ENCODE data around the gene LRRC3C. TPM values are rescaled to one million over a fixed set of nuclear protein-coding genes. Genes with fewer than 3 reads are reported as not detected.

LRRC3C gene
- total and polyA plus RNA-seq, 9 donors = 0.12 to 0.27 TPM; not detected in 7

GRCh38 chr17:39980351-39981206 lies 53.0 kb downstream of the LRRC3C start, which contains the start of gene PSMD3:
Gene PSMD3, plus strand, starts transcription at chr17:39980807. Its CDS starts 164 bp downstream, at chr17:39980971.
- DNase-seq = peak; percentile 96 to 99 (median 98)
- intact Hi-C loops (cut with DNase I) = no loop called here
- no peaks in the 10 kb centered on the region for H3K27me3 ChIP-seq
- H3K27ac ChIP-seq = peak within 1 kb of the TSS; percentile 42 to 65
- WGBS, 3 donors = 0% methylated on average over 83 to 84 of the region's 84 CpGs
- no peaks in the 10 kb centered on the region for H3K36me3 ChIP-seq
- no peaks in the 10 kb centered on the region for H3K9me3 ChIP-seq
- TF ChIP-seq EP300 (IDR thresholded peaks at IDR 0.05) (no peak), POLR2A (IDR thresholded peaks at IDR 0.05) (peak; percentile 93), CTCF (IDR thresholded peaks at IDR 0.05) (peak; percentile 75 to 96 (median 91))
- H3K4me3 ChIP-seq = peak within 1 kb of the TSS; percentile 80
- H3K4me1 ChIP-seq (ENCODE audit: insufficient read depth) = peaks cover 1% of the 10 kb centered on the region

- intact Hi-C loops (cut with DNase I) = no loop called here
These were observed 53.7 kb downstream of the LRRC3C start for GRCh38 chr17:39981207-39981741.

GRCh38 chr17:39981766-39982375 lies 54.3 kb downstream of the LRRC3C start:
- peaks cover 1% of the 10 kb centered on the region for H3K4me1 ChIP-seq (ENCODE audit: insufficient read depth)
- H3K9me3 ChIP-seq = no peaks in the 10 kb centered on the region
- H3K27me3 ChIP-seq = no peaks in the 10 kb centered on the region
- intact Hi-C loops (cut with DNase I) = no loop called here
- H3K4me3 ChIP-seq = peak overlapping the region; percentile 80
- no peak for TF ChIP-seq CTCF (IDR thresholded peaks at IDR 0.05)
- TF ChIP-seq EP300 (IDR thresholded peaks at IDR 0.05) = no peak
- no peak for TF ChIP-seq POLR2A (IDR thresholded peaks at IDR 0.05)
- no peak overlapping the region for H3K27ac ChIP-seq
- no peak for DNase-seq
- 8 to 19% (median 11%) methylated on average over 7 of the region's 7 CpGs for WGBS, 3 donors
- no peaks in the 10 kb centered on the region for H3K36me3 ChIP-seq

More at GRCh38 chr17:39981207-39981741, 53.7 kb downstream of the LRRC3C start:
- TF ChIP-seq POLR2A (IDR thresholded peaks at IDR 0.05) (no peak), EP300 (IDR thresholded peaks at IDR 0.05) (no peak), CTCF (IDR thresholded peaks at IDR 0.05) (no peak)
- no peak for DNase-seq
- H3K36me3 ChIP-seq = no peaks in the 10 kb centered on the region
- H3K4me3 ChIP-seq = peak overlapping the region; percentile 80
- WGBS, 3 donors = 1 to 2% (median 1%) methylated on average over 15 of the region's 15 CpGs
- H3K4me1 ChIP-seq (ENCODE audit: insufficient read depth) = peaks cover 1% of the 10 kb centered on the region
- no peaks in the 10 kb centered on the region for H3K9me3 ChIP-seq
- H3K27me3 ChIP-seq = no peaks in the 10 kb centered on the region
- peak overlapping the region; percentile 42 to 65 for H3K27ac ChIP-seq

GRCh38 chr17:39988206-39988810 lies 60.8 kb downstream of the LRRC3C start:
- Histone ChIP-seq H3K4me1 (ENCODE audit: insufficient read depth) (no peaks in the 10 kb centered on the region), H3K9me3 (no peaks in the 10 kb centered on the region), H3K36me3 (peaks cover 7% of the 10 kb centered on the region), H3K4me3 (no peak overlapping the region), H3K27me3 (no peaks in the 10 kb centered on the region), H3K27ac (no peak overlapping the region)
- no peak for DNase-seq
- whole genome bisulfite sequencing, 3 donors = 89 to 91% (median 90%) methylated on average over 11 of the region's 11 CpGs
- TF ChIP-seq POLR2A (IDR thresholded peaks at IDR 0.05) (no peak), EP300 (IDR thresholded peaks at IDR 0.05) (no peak), CTCF (IDR thresholded peaks at IDR 0.05) (no peak)
- intact Hi-C loops (cut with DNase I) = no loop called here
